Measurements from ENCODE around the gene SCYL1. TPM values are rescaled to one million over a fixed set of nuclear protein-coding genes. Genes with fewer than 3 reads are reported as not detected.

SCYL1 gene
- total RNA-seq, 2 experiments from 2014 or later = 57.4 to 60.7 TPM

DNA sequence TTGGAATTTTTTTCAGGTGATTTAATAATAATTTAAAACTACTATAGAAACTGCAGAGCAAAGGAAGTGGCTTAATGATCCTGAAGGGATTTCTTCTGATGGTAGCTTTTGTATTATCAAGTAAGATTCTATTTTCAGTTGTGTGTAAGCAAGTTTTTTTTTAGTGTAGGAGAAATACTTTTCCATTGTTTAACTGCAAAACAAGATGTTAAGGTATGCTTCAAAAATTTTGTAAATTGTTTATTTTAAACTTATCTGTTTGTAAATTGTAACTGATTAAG lies 22.7 kb upstream of the SCYL1 start:
- H3K4me1 Mint-ChIP-seq (ENCODE audit: low read depth) = peaks cover 46% of the 10 kb centered on the region
- DNase-seq (no peak), ATAC-seq (ENCODE audit: poor library complexity) (no peak)
- Histone ChIP-seq H3K9me3 (ENCODE audit: control insufficient read depth in 1 of 2, insufficient read depth in 1 of 2, low read length in 2 of 2) (peaks cover 0 to 19% of the 10 kb centered on the region in 2 experiments), H3K27me3 (ENCODE audit: control insufficient read depth in 1 of 2, insufficient read depth in 2 of 2, low read length in 2 of 2) (no peaks in the 10 kb centered on the region), H3K27ac (ENCODE audit: low read depth in 1 of 2, low read length in 2 of 2) (no peak overlapping the region), H3K4me1 (ENCODE audit: insufficient read depth, low read length) (peaks cover 38% of the 10 kb centered on the region), H3K36me3 (ENCODE audit: insufficient read depth, low read length) (peaks cover 72% of the 10 kb centered on the region), H3K4me3 (ENCODE audit: low read length) (peak overlapping the region; percentile 73)
- no peak overlapping the region for H3K4me3 Mint-ChIP-seq
- ChIA-PET CTCF (interaction anchor here (1.1 to 2.1 kb wide), 8 partner anchors 9 to 120 kb away, joined by 3 to 12 read pairs (median 7); partner anchors contain the start of gene SLC25A45), POLR2A (interaction anchor here (0.6 to 15.9 kb wide), 20 partner anchors 6 to 384 kb away, joined by 3 to 3042 read pairs (median 5); partner anchors contain the start of genes EHBP1L1, FAM89B, FRMD8 and NEAT1)
- TF ChIP-seq, protein P1, sequence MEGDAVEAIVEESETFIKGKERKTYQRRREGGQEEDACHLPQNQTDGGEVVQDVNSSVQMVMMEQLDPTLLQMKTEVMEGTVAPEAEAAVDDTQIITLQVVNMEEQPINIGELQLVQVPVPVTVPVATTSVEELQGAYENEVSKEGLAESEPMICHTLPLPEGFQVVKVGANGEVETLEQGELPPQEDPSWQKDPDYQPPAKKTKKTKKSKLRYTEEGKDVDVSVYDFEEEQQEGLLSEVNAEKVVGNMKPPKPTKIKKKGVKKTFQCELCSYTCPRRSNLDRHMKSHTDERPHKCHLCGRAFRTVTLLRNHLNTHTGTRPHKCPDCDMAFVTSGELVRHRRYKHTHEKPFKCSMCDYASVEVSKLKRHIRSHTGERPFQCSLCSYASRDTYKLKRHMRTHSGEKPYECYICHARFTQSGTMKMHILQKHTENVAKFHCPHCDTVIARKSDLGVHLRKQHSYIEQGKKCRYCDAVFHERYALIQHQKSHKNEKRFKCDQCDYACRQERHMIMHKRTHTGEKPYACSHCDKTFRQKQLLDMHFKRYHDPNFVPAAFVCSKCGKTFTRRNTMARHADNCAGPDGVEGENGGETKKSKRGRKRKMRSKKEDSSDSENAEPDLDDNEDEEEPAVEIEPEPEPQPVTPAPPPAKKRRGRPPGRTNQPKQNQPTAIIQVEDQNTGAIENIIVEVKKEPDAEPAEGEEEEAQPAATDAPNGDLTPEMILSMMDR (IDR thresholded peaks at IDR 0.05) = no peak
- intact Hi-C loops (cut with DNase I, micrococcal nuclease) = no loop called here
- H3K36me3 Mint-ChIP-seq (ENCODE audit: low read depth) = no peaks in the 10 kb centered on the region
- H3K27ac Mint-ChIP-seq = no peak overlapping the region
- no peaks in the 10 kb centered on the region for H3K9me3 Mint-ChIP-seq
- H3K27me3 Mint-ChIP-seq = no peaks in the 10 kb centered on the region

DNA sequence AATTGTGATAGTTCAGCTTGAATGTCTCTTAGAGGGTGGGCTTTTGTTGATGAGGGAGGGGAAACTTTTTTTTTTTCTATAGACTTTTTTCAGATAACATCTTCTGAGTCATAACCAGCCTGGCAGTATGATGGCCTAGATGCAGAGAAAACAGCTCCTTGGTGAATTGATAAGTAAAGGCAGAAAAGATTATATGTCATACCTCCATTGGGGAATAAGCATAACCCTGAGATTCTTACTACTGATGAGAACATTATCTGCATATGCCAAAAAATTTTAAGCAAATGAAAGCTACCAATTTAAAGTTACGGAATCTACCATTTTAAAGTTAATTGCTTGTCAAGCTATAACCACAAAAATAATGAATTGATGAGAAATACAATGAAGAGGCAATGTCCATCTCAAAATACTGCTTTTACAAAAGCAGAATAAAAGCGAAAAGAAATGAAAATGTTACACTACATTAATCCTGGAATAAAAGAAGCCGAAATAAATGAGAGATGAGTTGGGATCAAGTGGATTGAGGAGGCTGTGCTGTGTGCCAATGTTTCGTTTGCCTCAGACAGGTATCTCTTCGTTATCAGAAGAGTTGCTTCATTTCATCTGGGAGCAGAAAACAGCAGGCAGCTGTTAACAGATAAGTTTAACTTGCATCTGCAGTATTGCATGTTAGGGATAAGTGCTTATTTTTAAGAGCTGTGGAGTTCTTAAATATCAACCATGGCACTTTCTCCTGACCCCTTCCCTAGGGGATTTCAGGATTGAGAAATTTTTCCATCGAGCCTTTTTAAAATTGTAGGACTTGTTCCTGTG lies 22.1 kb upstream of the SCYL1 start:
- intact Hi-C loops (cut with DNase I, micrococcal nuclease) = no loop called here
- H3K27ac Mint-ChIP-seq = no peak overlapping the region

DNA sequence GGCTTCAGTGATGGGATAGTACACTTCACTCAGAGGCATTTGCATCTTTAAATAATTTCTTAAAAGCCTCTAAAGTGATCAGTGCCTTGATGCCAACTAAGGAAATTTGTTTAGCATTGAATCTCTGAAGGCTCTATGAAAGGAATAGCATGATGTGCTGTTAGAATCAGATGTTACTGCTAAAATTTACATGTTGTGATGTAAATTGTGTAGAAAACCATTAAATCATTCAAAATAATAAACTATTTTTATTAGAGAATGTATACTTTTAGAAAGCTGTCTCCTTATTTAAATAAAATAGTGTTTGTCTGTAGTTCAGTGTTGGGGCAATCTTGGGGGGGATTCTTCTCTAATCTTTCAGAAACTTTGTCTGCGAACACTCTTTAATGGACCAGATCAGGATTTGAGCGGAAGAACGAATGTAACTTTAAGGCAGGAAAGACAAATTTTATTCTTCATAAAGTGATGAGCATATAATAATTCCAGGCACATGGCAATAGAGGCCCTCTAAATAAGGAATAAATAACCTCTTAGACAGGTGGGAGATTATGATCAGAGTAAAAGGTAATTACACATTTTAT lies 21.4 kb upstream of the SCYL1 start:
- Mint-ChIP-seq H3K4me3 (no peak overlapping the region), H3K9me3 (no peaks in the 10 kb centered on the region), H3K27me3 (no peaks in the 10 kb centered on the region), H3K36me3 (ENCODE audit: low read depth) (no peaks in the 10 kb centered on the region), H3K4me1 (ENCODE audit: low read depth) (peaks cover 51% of the 10 kb centered on the region), H3K27ac (no peak overlapping the region)
- H3K9me3 ChIP-seq (ENCODE audit: control insufficient read depth in 1 of 2, insufficient read depth in 1 of 2, low read length in 2 of 2) = peaks cover 0 to 19% of the 10 kb centered on the region in 2 experiments
- H3K4me3 ChIP-seq (ENCODE audit: low read length) = peak overlapping the region; percentile 73
- ATAC-seq (ENCODE audit: poor library complexity) = no peak
- peaks cover 43% of the 10 kb centered on the region for H3K4me1 ChIP-seq (ENCODE audit: insufficient read depth, low read length)
- peaks cover 72% of the 10 kb centered on the region for H3K36me3 ChIP-seq (ENCODE audit: insufficient read depth, low read length)
- ChIA-PET POLR2A (interaction anchor here (0.7 to 15.9 kb wide), 9 partner anchors 10 to 140 kb away, joined by 3 to 3042 read pairs (median 11); partner anchors contain the start of genes FRMD8, NEAT1, SCYL1 and SLC25A45), CTCF (interaction anchor here (0.5 to 2.1 kb wide), 4 partner anchors 32 to 190 kb away, joined by 3 to 8 read pairs (median 4); no protein-coding TSS in a partner anchor)
- H3K27me3 ChIP-seq (ENCODE audit: control insufficient read depth in 1 of 2, insufficient read depth in 2 of 2, low read length in 2 of 2) = no peaks in the 10 kb centered on the region
- no peak overlapping the region for H3K27ac ChIP-seq (ENCODE audit: low read depth in 1 of 2, low read length in 2 of 2)
- TF ChIP-seq, protein P1 (IDR thresholded peaks at IDR 0.05) = no peak
- intact Hi-C loops (cut with DNase I, micrococcal nuclease) = no loop called here
- peak in 1 of 14 experiments; percentile 37 for DNase-seq

More for the DNA sequence above, 22.1 kb upstream of the SCYL1 start:
- Histone ChIP-seq H3K4me3 (ENCODE audit: low read length) (peak overlapping the region; percentile 73), H3K27ac (ENCODE audit: low read depth in 1 of 2, low read length in 2 of 2) (no peak overlapping the region), H3K27me3 (ENCODE audit: control insufficient read depth in 1 of 2, insufficient read depth in 2 of 2, low read length in 2 of 2) (no peaks in the 10 kb centered on the region), H3K36me3 (ENCODE audit: insufficient read depth, low read length) (peaks cover 72% of the 10 kb centered on the region), H3K4me1 (ENCODE audit: insufficient read depth, low read length) (peaks cover 42% of the 10 kb centered on the region), H3K9me3 (ENCODE audit: control insufficient read depth in 1 of 2, insufficient read depth in 1 of 2, low read length in 2 of 2) (peaks cover 0 to 19% of the 10 kb centered on the region in 2 experiments)
- H3K27me3 Mint-ChIP-seq = no peaks in the 10 kb centered on the region
- ChIA-PET CTCF (interaction anchor here (1.1 to 2.1 kb wide), 8 partner anchors 8 to 120 kb away, joined by 3 to 12 read pairs (median 7); partner anchors contain the start of gene SLC25A45), POLR2A (interaction anchor here (0.6 to 15.9 kb wide), 19 partner anchors 5 to 385 kb away, joined by 3 to 3042 read pairs (median 6); partner anchors contain the start of genes EHBP1L1, FAM89B, FRMD8 and NEAT1)
- H3K4me1 Mint-ChIP-seq (ENCODE audit: low read depth) = peaks cover 49% of the 10 kb centered on the region
- H3K36me3 Mint-ChIP-seq (ENCODE audit: low read depth) = no peaks in the 10 kb centered on the region
- TF ChIP-seq, protein P1 (IDR thresholded peaks at IDR 0.05) = no peak
- no peaks in the 10 kb centered on the region for H3K9me3 Mint-ChIP-seq
- ATAC-seq (ENCODE audit: poor library complexity) (no peak), DNase-seq (peak in 3 of 14 experiments; percentile 43 to 47 (median 45))
- H3K4me3 Mint-ChIP-seq = no peak overlapping the region

Data from CD4-positive, alpha-beta T cell (primary cell).